Stimulated activated memory B cell treated with anti-CD40 and anti-IgM and Interleukin-4, amounts not matched to agents 10 μg/mL and 1 μg/mL and 100 μg/mL, for 72 hours (primary cell): ENCODE data around the gene ADAM33.

Source experiments
- ATAC-seq: fragments of 150-1000 bp; cut with Tn5 transposase; 2 replicates; pipeline ENCODE4 v1.10.0; 2021
- H3K27ac Mint-ChIP-seq: one replicate; pipeline ENCODE4 v1.8.0; 2022; ENCODE audit warnings: mild to moderate bottlenecking, mixed read lengths
- H3K27me3 Mint-ChIP-seq: one replicate; pipeline ENCODE4 v1.8.0; 2022; ENCODE audit warnings: mixed read lengths
- H3K36me3 Mint-ChIP-seq: one replicate; pipeline ENCODE4 v1.8.0; 2022; ENCODE audit warnings: mixed read lengths
- H3K4me1 Mint-ChIP-seq: one replicate; pipeline ENCODE4 v1.8.0; 2022; ENCODE audit warnings: mixed read lengths
- H3K4me3 Mint-ChIP-seq: one replicate; pipeline ENCODE4 v1.8.0; 2022; ENCODE audit warnings: mild to moderate bottlenecking, moderate library complexity, mixed read lengths
- H3K9me3 Mint-ChIP-seq: one replicate; pipeline ENCODE4 v1.8.0; 2022; ENCODE audit warnings: mixed read lengths

Gene ADAM33

DNA sequence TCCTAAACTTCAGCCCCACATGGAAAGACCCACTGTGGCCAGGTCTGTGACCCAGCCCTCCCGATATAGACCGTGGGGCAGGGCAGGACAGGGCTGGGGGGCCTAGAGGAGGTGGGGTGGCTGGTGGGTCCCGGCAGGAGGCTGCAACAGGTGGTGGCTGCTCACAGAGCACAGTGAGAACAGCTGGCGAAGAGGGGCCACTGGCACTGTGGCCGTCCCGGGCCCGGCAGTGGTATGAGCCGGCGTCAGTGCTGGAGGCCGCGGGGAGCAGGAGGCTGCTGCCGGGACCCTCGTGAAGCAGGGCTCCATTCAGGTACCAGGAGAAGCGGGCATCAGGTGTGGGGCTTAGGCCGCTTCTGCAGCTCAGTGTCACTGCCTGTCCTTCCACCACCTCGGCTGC, 17.2 kb upstream of the ADAM33 start:
- Mint-ChIP-seq H3K4me3 (no peak overlapping the region), H3K27me3 (peaks cover 8% of the 10 kb centered on the region), H3K27ac (no peak overlapping the region), H3K36me3 (no peaks in the 10 kb centered on the region), H3K4me1 (no peaks in the 10 kb centered on the region), H3K9me3 (no peaks in the 10 kb centered on the region)
- ATAC-seq: no peak

DNA sequence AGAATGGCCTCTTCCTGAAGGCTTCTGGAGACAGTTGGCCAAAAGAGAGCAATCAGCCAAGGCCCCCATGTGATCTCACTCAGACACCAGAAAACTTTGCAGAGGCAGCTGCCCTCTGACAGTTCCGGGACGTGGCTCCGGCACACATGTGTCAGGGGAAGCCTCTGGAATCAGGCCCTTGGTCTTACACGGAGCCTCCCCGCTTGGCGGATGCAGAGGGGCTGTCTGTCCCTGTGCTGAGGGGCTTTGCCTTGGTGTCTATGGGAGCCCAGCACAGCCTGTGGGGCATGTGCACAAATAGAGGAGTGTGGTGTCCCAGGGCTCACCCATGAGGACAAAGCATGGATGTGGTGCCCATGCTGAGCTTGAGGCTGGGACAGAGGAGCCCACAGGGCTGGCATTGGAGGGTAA, 16.8 kb upstream of the ADAM33 start:
- Mint-ChIP-seq H3K4me3 (no peak overlapping the region), H3K9me3 (no peaks in the 10 kb centered on the region), H3K27me3 (peaks cover 4% of the 10 kb centered on the region), H3K4me1 (no peaks in the 10 kb centered on the region), H3K27ac (no peak overlapping the region), H3K36me3 (no peaks in the 10 kb centered on the region)
- no peak for ATAC-seq

DNA sequence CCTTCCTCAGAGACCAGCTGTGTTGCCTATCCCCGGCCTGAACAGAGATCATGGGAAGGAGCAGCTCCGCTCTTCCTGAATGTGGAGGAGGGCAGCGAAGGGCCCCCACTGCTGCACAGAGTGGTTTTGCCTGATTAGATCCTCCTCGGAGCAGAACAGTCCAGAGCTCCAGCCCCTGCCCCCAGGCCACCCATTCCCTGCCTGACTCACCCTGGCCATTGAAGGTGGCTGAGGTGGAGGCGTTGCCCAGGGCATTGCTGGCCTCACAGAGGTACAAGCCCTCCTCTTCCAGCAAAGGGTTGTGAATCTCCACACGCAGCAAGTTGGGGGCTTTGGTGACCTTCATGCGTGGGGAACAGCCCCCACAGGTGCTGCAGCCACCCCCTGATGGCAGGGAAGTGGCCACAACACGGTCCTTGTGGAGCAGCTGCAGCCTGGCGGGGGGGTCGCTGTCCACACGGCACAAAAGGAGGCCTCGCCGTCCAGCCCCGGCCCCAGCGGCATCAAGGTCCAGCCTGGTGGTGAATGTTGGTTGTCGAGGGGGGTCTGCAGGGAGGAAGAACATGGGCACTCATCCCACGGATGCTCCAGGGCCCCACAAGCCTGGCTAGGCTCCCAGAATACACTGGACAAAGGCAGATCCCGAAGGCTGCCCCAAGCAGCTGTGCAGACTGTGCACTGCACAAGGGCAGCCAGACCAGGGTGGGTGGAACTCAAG, 15.9 kb upstream of the ADAM33 start:
- no peaks in the 10 kb centered on the region for H3K27me3 Mint-ChIP-seq
- H3K9me3 Mint-ChIP-seq: no peaks in the 10 kb centered on the region
- no peaks in the 10 kb centered on the region for H3K36me3 Mint-ChIP-seq
- no peak overlapping the region for H3K27ac Mint-ChIP-seq
- no peak for ATAC-seq
- H3K4me3 Mint-ChIP-seq: no peak overlapping the region
- H3K4me1 Mint-ChIP-seq: no peaks in the 10 kb centered on the region

DNA sequence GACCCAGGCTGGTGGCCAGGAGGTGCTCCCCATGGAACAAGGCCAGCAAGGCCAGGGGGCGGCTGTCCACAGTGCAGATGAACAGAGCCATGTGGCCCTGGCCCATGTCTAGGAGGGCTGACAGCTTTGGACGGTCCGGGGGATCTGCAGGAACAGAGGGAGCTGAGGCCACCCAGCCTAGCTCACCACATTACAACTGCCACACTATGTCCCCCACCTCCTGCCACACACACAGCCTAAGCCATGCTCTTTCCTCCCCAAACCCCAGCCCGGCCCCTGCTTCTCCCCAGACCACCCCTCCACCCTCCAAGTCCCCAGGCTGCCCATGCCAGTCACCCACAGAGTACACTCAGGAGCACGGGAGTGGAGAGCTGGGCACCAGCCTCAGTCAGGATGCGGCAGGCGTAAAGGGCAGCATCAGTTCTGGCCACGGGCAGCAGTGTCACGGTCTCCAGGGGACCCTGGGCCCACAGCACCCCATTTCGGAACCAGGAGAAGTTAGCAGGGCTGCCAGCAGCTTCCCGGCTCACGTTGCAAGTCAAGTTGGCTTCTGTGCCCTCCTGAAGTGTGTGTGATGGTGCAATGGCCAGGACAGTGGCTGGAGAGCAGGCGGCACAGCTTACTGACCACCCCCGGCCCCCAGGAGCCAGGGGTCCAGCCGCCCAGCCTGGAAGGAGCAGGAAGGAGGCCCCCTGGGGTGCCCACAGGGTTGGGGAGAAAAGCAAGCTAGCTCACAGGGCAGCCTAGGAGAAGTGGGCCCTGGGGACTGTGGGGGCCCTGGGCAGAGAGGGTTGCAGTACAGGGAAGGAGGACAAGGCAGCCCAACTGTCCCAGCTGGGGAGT, 15.2 kb upstream of the ADAM33 start:
- no peaks in the 10 kb centered on the region for H3K4me1 Mint-ChIP-seq
- H3K9me3 Mint-ChIP-seq: no peaks in the 10 kb centered on the region
- H3K27ac Mint-ChIP-seq: no peak overlapping the region
- no peaks in the 10 kb centered on the region for H3K27me3 Mint-ChIP-seq
- H3K36me3 Mint-ChIP-seq: no peaks in the 10 kb centered on the region
- ATAC-seq: no peak
- H3K4me3 Mint-ChIP-seq: no peak overlapping the region

DNA sequence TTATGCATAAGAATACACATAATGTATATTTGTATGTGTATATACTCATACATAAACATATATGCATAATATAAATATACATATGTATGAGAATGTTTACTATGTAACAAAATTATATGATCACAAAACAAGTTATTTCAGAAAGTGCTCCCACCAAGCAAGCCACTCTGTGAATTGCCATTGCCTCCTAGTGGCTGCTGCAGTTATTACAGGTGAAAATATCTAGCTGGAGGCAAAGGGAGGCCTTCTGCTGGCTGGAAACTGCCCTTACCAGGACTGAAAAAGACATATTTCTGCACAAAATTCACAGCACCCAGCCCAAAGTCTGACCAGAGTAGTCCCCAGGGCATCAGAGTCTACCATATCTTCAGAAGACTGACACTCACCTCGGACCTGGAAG, 14.4 kb upstream of the ADAM33 start:
- Mint-ChIP-seq H3K36me3 (no peaks in the 10 kb centered on the region), H3K4me1 (no peaks in the 10 kb centered on the region), H3K9me3 (no peaks in the 10 kb centered on the region), H3K4me3 (no peak overlapping the region), H3K27ac (no peak overlapping the region), H3K27me3 (no peaks in the 10 kb centered on the region)
- ATAC-seq: no peak

DNA sequence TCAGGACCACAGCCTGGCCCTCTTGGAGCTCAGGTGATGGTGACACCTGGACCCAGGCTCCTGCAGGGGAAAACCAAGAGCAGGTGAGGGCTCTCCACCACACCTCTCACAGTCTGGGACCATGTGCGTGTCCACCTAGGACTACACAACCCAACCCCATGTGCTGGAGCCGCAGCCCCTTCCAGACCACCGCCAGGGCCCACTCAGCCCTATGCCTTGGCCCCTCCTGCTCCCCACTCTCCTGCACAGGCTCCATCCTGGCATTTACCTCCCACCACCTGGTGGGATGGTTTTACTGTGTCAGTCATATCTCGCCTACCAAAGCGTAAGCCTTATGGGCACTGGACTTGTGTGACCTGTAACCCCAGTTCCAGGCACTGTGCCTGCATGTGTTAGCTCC, 13.1 kb upstream of the ADAM33 start:
- H3K4me3 Mint-ChIP-seq: no peak overlapping the region

DNA sequence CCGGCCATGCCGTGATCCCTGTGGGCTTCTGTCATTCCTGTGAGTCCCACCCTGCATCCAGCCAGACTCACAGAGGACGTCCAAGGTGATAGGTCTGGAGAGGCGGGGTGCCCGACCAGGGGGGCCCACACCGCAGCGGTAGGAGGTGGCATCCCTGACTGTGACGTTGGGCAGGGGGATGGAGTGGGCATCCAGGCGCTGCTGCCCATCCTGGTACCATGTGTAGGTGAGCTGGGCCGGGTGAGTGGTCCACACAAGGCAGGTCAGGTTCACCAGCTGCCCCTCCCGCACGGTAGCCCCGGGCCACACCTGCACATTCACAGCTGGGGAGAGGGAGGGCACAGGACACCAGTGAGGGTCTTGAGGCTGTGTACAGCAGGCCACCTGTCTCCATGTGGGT, 11.6 kb upstream of the ADAM33 start:
- no peaks in the 10 kb centered on the region for H3K4me1 Mint-ChIP-seq

More for the DNA sequence above, 13.1 kb upstream of the ADAM33 start:
- Mint-ChIP-seq H3K4me1 (no peaks in the 10 kb centered on the region), H3K36me3 (no peaks in the 10 kb centered on the region), H3K27me3 (no peaks in the 10 kb centered on the region), H3K9me3 (no peaks in the 10 kb centered on the region), H3K27ac (no peak overlapping the region)
- ATAC-seq: no peak

DNA sequence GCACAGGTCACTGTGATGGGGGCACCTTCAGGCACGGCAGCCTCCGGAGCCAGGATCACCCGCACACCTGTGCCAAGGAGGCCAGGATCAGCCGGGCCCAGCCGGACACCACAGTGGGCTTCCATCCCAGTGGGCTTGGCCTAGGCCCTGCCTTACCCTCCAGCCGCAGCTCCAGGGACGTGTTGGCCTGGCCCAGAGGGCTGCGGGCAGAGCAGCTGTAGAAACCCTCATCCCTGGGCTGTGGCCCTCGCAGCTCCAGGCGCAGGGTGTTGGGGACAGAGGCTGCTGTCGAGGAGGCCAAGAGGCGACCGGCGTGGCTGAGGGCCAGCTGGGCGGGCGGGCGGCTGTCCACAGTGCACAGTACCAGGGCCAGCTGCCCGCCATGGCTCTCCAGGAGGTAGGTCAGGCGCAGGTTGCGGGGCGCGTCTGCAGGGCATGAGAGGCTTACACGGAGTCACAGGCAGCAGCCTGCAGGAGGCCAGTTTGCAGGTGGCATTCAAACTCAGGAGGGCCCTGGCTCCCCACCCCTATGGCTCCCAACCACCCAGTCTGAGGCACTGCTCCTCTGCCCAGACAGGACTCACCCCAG, 11.0 kb upstream of the ADAM33 start:
- Mint-ChIP-seq H3K9me3 (no peaks in the 10 kb centered on the region), H3K27me3 (no peaks in the 10 kb centered on the region), H3K27ac (no peak overlapping the region), H3K4me3 (no peak overlapping the region), H3K36me3 (no peaks in the 10 kb centered on the region), H3K4me1 (peaks cover 3% of the 10 kb centered on the region)
- ATAC-seq: no peak

More for the DNA sequence above, 11.6 kb upstream of the ADAM33 start:
- Mint-ChIP-seq H3K9me3 (no peaks in the 10 kb centered on the region), H3K36me3 (no peaks in the 10 kb centered on the region), H3K27me3 (no peaks in the 10 kb centered on the region), H3K4me3 (no peak overlapping the region), H3K27ac (no peak overlapping the region)
- no peak for ATAC-seq

DNA sequence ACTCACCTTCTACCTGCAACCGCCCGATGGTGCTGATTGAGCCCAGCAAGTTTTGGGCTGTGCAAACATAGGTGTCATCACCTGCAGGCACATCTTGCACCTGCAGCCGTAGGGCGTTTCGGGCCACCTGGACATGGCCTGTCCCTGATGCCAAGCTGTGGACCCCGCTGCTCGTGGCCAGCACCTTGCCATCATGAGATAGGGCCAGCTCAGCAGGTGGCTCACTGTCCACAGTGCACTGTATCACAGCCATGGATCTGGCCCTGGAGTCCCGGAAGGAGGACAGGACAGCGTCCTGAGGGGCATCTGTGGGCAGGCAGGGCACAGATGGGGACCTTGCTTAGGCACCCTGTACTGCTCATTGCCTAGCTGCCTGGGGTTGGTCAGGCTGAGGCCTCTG, 10.1 kb upstream of the ADAM33 start:
- no peaks in the 10 kb centered on the region for H3K36me3 Mint-ChIP-seq
- peaks cover 6% of the 10 kb centered on the region for H3K4me1 Mint-ChIP-seq
- H3K9me3 Mint-ChIP-seq: no peaks in the 10 kb centered on the region
- peaks cover 6% of the 10 kb centered on the region for H3K27me3 Mint-ChIP-seq
- no peak for ATAC-seq
- H3K4me3 Mint-ChIP-seq: no peak overlapping the region
- no peak overlapping the region for H3K27ac Mint-ChIP-seq

DNA sequence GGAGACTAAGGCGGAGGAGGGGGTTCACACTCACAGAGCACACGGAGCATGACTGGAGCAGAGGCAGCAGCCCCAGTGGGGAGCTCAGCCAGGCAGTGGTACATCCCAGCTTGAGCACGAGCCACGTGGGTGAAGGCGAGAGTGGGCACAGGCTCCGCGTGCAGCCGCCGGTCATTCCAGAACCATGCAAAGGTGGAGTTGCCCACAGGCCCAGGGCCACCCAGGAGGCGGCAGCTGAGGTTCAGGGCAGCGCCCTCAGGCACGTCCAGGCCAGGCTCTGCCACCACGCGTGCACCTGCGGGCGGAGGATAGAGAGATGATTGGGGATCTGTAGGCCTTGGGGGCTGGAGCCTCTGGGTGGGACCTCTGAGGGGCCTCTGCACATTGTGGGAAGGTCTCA, 9.5 kb upstream of the ADAM33 start:
- no peaks in the 10 kb centered on the region for H3K36me3 Mint-ChIP-seq
- H3K9me3 Mint-ChIP-seq: no peaks in the 10 kb centered on the region
- no peak for ATAC-seq
- H3K4me3 Mint-ChIP-seq: no peak overlapping the region
- peaks cover 6% of the 10 kb centered on the region for H3K4me1 Mint-ChIP-seq
- H3K27me3 Mint-ChIP-seq: peaks cover 8% of the 10 kb centered on the region
- no peak overlapping the region for H3K27ac Mint-ChIP-seq

DNA sequence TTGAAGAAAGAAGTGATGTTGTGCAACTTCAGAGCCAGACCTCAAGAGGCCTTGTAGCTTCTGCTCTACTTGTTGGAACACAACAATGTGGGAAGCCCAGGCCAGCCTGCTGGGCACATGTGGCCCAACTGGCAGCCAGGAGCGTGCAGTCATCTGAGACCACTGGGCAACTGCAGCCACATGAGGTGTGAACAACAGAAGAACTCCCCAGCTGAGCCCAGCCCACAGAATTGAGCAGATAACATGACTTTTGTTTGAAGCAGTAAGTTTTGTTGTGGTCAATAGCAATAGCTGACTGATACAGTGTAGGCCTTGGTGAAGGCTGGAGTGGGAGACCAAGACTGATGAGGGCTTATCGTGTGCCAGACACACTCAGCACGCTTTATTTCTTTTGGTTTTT, 8.6 kb upstream of the ADAM33 start:
- Mint-ChIP-seq H3K27ac (no peak overlapping the region), H3K27me3 (peaks cover 16% of the 10 kb centered on the region), H3K9me3 (no peaks in the 10 kb centered on the region), H3K4me3 (no peak overlapping the region), H3K36me3 (no peaks in the 10 kb centered on the region), H3K4me1 (peaks cover 6% of the 10 kb centered on the region)
- ATAC-seq: no peak

DNA sequence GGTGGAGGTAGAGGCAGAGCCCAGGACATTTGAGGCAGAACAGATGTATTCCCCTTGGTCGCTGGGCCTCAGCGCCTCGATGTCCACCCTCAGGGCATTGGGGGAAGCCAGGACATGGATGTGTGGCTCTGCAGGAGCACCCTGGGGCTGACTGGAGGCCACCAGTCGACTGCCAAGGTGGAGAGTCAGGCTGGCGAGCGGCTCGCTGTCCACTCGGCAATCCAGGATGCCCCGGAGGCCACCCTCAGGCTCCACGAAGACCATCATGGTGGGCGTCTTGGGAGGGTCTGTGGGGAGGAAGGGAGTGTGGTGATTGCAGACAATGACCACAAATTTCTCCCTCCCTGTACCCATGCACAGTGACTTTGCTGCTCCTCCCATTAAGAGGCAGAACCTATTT, 8.2 kb upstream of the ADAM33 start:
- no peak overlapping the region for H3K27ac Mint-ChIP-seq

DNA sequence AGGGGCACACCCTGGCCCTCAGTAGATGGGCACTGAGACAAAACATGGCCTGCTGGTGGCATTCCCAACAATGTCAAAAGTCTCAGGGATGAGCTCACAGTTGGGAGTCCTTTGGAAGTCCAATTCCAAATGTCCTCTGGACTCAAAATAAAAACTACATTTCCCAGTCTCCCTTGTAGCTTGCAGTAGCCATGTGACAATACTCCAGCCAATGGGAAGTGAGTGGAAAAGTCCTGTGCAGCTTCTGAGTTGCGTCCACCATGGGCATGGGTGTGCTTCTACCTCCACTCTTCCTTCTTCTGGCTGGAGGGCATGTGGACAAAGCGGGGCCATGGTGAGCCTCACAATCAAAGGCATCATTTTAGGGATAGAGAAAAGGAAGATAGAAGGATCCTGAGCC, 5.8 kb upstream of the ADAM33 start:
- Mint-ChIP-seq H3K27ac (no peak overlapping the region), H3K36me3 (no peaks in the 10 kb centered on the region), H3K4me1 (peaks cover 6% of the 10 kb centered on the region), H3K27me3 (peaks cover 37% of the 10 kb centered on the region), H3K9me3 (no peaks in the 10 kb centered on the region), H3K4me3 (no peak overlapping the region)
- no peak for ATAC-seq

More for the DNA sequence above, 8.2 kb upstream of the ADAM33 start:
- peaks cover 21% of the 10 kb centered on the region for H3K27me3 Mint-ChIP-seq
- no peaks in the 10 kb centered on the region for H3K9me3 Mint-ChIP-seq
- H3K36me3 Mint-ChIP-seq: no peaks in the 10 kb centered on the region
- H3K4me1 Mint-ChIP-seq: peaks cover 6% of the 10 kb centered on the region
- no peak overlapping the region for H3K4me3 Mint-ChIP-seq
- no peak for ATAC-seq

DNA sequence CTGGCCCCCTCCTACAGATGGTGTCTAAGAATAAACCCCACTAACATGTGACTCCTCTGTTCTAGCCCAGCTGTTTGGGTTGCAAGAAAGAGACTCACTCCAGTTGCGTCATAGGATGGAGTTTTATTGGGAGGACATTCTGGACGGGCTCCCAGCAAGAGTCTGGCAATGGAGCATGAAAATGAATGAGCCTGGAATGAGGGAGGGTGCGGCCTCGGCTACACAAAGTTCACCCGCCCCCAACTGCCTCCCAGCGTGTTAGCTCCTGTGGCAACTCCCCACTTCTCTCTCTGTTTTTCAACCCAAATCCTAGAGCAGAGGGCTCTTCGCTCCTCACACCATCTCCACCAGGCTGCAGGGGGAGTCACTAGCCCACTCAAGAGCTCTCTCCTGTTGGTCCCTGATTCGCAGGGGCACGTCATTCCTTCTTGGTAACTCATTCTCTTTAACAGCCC, 5.1 kb upstream of the ADAM33 start:
- Mint-ChIP-seq H3K4me3 (no peak overlapping the region), H3K36me3 (no peaks in the 10 kb centered on the region), H3K27ac (no peak overlapping the region), H3K27me3 (peaks cover 37% of the 10 kb centered on the region), H3K9me3 (no peaks in the 10 kb centered on the region), H3K4me1 (peaks cover 6% of the 10 kb centered on the region)
- ATAC-seq: no peak

DNA sequence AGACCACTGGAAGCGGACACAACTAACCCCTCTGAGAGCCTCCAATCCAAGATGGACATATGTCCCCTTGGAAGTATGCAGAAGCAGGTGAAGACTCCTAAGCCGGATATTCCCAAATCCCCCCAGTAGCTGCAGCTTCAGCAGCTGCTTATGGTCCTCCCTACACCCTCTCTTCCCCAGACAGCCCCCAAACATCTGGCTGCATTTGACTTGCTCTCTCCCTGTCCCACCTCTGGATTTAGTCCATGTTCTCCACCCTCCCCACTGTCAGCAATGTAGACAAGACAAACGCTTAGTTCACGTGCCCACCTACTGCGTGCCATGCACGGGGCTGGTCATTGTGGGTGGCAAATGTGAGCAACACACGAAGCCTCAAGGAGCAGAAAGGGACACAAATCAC, 4.6 kb upstream of the ADAM33 start:
- no peak overlapping the region for H3K4me3 Mint-ChIP-seq
- H3K4me1 Mint-ChIP-seq: peaks cover 9% of the 10 kb centered on the region
- no peak overlapping the region for H3K27ac Mint-ChIP-seq
- ATAC-seq: no peak
- no peaks in the 10 kb centered on the region for H3K9me3 Mint-ChIP-seq
- H3K27me3 Mint-ChIP-seq: peaks cover 40% of the 10 kb centered on the region
- H3K36me3 Mint-ChIP-seq: no peaks in the 10 kb centered on the region

DNA sequence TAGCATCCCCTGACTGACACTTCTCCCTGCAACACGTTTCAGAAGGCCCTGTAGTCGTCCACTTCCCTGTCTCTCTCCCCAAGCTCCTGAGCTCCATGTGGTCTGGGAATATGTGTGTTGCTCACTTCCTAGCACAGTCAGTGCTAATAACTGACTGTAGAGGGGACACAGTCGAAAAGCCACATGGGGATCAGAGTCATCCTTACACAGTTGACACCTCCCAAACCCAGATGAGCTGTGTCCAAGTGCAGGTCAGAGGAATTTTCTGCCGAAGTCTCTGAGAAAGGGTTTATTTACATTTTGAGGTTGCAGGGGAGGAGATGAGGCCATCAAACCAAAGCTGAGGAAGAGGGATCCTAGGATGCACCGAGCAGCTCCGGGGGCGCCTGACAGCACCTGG, 3.5 kb upstream of the ADAM33 start:
- Mint-ChIP-seq H3K9me3 (no peaks in the 10 kb centered on the region), H3K27me3 (peaks cover 51% of the 10 kb centered on the region), H3K4me1 (peaks cover 14% of the 10 kb centered on the region), H3K36me3 (no peaks in the 10 kb centered on the region), H3K27ac (no peak overlapping the region), H3K4me3 (no peak overlapping the region)
- ATAC-seq: no peak
